LNCaP clone FGC (cell line): ENCODE results near the gene SYCE1L.
"Not testable (repeated sequence)": the region's sequence is repeated elsewhere in the genome, so short reads cannot be mapped to it uniquely, and the experiment has no call there.

Source experiments
- DNase-seq: peaks from one replicate; pipeline ENCODE4 v3.0.0-alpha.2; 2011; ENCODE audit warnings: low read depth
- H3K4me3 ChIP-seq: 2 replicates; pipeline ENCODE4 v1.5.1; 2011; ENCODE audit warnings: mild to moderate bottlenecking, low read depth, low read length, control low read depth
- CTCF ChIP-seq: IDR thresholded peaks from 2 replicates; pipeline ENCODE4 v1.5.1; 2012; ENCODE audit warnings: mild to moderate bottlenecking; ENCODE audit not compliant: control insufficient read depth, insufficient read depth; ENCODE audit errors: extremely low read depth

SYCE1L gene

GRCh38 chr16:77199211-77199610 is at the start of gene SYCE1L:
Gene SYCE1L, plus strand, starts transcription at chr16:77199408. Its CDS starts 44 bp downstream, at chr16:77199452.
- H3K4me3 ChIP-seq = no peak within 1 kb of the TSS
- TF ChIP-seq CTCF = no peak

GRCh38 chr16:77157346-77158058 is 41.7 kb upstream of the SYCE1L start:
- DNase-seq = no peak
- no peak for TF ChIP-seq CTCF

More at GRCh38 chr16:77199211-77199610, at the start of gene SYCE1L:
- no peak for DNase-seq

GRCh38 chr16:77158293-77158692 is 40.9 kb upstream of the SYCE1L start:
- no peak for DNase-seq
- TF ChIP-seq CTCF = no peak
- no peak overlapping the region for H3K4me3 ChIP-seq

More at GRCh38 chr16:77157346-77158058, 41.7 kb upstream of the SYCE1L start:
- H3K4me3 ChIP-seq = no peak overlapping the region

GRCh38 chr16:77165006-77165405 is 34.2 kb upstream of the SYCE1L start:
- no peak for DNase-seq
- H3K4me3 ChIP-seq = no peak overlapping the region
- TF ChIP-seq CTCF = no peak

GRCh38 chr16:77165536-77166236 is 33.5 kb upstream of the SYCE1L start:
- H3K4me3 ChIP-seq, DNase-seq: not testable (repeated sequence)

GRCh38 chr16:77166726-77167125 is 32.5 kb upstream of the SYCE1L start:
- H3K4me3 ChIP-seq = no peak overlapping the region
- no peak for DNase-seq
- TF ChIP-seq CTCF = no peak

- no peak overlapping the region for H3K4me3 ChIP-seq
- TF ChIP-seq CTCF = no peak
Measured at GRCh38 chr16:77168901-77169300, 30.3 kb upstream of the SYCE1L start.

More at GRCh38 chr16:77168901-77169300, 30.3 kb upstream of the SYCE1L start:
- DNase-seq = no peak
